HG02870 (cell line): ENCODE measurements around the gene CD3D.
A peak's percentile ranks its signal among the peaks of the same experiment; 100 is the strongest.

ENCODE experiments used
- ATAC-seq: cut with Tn5 transposase; IDR thresholded peaks from one replicate; pipeline ENCODE4 v1.9.1; 2021; ENCODE audit warnings: mild to moderate bottlenecking, moderate library complexity; ENCODE audit not compliant: unreplicated experiment

The CD3D gene

GRCh38 chr11:118342503-118343161, at the start of gene CD3D:
CD3D (minus strand) TSS chr11:118342705; CDS start chr11:118342607, 98 bp downstream.
- no peak for ATAC-seq

GRCh38 chr11:118383657-118384056, 41.2 kb upstream of the CD3D start:
- ATAC-seq = no peak

- ATAC-seq = no peak
Observed at GRCh38 chr11:118382954-118383353, 40.4 kb upstream of the CD3D start.

- ATAC-seq = no peak
Observed at GRCh38 chr11:118380571-118380970, 38.1 kb upstream of the CD3D start.

- no peak for ATAC-seq
Observed at GRCh38 chr11:118379497-118379896, 37.0 kb upstream of the CD3D start.

GRCh38 chr11:118375978-118376377, 33.5 kb upstream of the CD3D start:
- ATAC-seq = no peak

GRCh38 chr11:118374729-118375128, 32.2 kb upstream of the CD3D start:
- no peak for ATAC-seq

GRCh38 chr11:118373871-118374270, 31.4 kb upstream of the CD3D start:
- no peak for ATAC-seq

- ATAC-seq = no peak
Observed at GRCh38 chr11:118373263-118373662, 30.8 kb upstream of the CD3D start.

GRCh38 chr11:118370774-118371173, 28.3 kb upstream of the CD3D start:
- no peak for ATAC-seq

- ATAC-seq = no peak
Observed at GRCh38 chr11:118366287-118366686, 23.8 kb upstream of the CD3D start.

- ATAC-seq = no peak
Observed at GRCh38 chr11:118364956-118365615, 22.6 kb upstream of the CD3D start.

- ATAC-seq = peak; percentile 93
Observed at GRCh38 chr11:118359295-118359958, 16.9 kb upstream of the CD3D start, which contains the start of gene UBE4A. UBE4A (plus strand) TSS chr11:118359600; CDS start chr11:118365081, 5,481 bp downstream.

- no peak for ATAC-seq
Observed at GRCh38 chr11:118358071-118358470, 15.6 kb upstream of the CD3D start.

- ATAC-seq = no peak
Observed at GRCh38 chr11:118353084-118353710, 10.7 kb upstream of the CD3D start.

GRCh38 chr11:118349475-118349874, 7.0 kb upstream of the CD3D start:
- no peak for ATAC-seq

- no peak for ATAC-seq
Observed at GRCh38 chr11:118343981-118344515, 1.5 kb upstream of the CD3D start, which contains the start of gene CD3G. CD3G (plus strand) TSS chr11:118344344; CDS start chr11:118344424, 80 bp downstream.

GRCh38 chr11:118343248-118343647, 743 bp upstream of the CD3D start:
- no peak for ATAC-seq

- no peak for ATAC-seq
Observed at GRCh38 chr11:118341815-118342489, 553 bp downstream of the CD3D start.

GRCh38 chr11:118341261-118341660, 1.2 kb downstream of the CD3D start:
- ATAC-seq = no peak

- ATAC-seq = no peak
Observed at GRCh38 chr11:118340449-118340848, 2.1 kb downstream of the CD3D start.
